Measurements from ENCODE around the gene CALCA.
"Not testable (repeated sequence)": the region's sequence is repeated elsewhere in the genome, so short reads cannot be mapped to it uniquely, and the experiment has no call there.

Gene CALCA

GRCh38 chr11:14971865-14972580 is at the start of gene CALCA:
TSS of gene CALCA (minus strand) at chr11:14972351. CDS start at chr11:14971192, 1,159 bp downstream.
- H3K27ac ChIP-seq = no peak within 1 kb of the TSS
- TF ChIP-seq, protein P1, sequence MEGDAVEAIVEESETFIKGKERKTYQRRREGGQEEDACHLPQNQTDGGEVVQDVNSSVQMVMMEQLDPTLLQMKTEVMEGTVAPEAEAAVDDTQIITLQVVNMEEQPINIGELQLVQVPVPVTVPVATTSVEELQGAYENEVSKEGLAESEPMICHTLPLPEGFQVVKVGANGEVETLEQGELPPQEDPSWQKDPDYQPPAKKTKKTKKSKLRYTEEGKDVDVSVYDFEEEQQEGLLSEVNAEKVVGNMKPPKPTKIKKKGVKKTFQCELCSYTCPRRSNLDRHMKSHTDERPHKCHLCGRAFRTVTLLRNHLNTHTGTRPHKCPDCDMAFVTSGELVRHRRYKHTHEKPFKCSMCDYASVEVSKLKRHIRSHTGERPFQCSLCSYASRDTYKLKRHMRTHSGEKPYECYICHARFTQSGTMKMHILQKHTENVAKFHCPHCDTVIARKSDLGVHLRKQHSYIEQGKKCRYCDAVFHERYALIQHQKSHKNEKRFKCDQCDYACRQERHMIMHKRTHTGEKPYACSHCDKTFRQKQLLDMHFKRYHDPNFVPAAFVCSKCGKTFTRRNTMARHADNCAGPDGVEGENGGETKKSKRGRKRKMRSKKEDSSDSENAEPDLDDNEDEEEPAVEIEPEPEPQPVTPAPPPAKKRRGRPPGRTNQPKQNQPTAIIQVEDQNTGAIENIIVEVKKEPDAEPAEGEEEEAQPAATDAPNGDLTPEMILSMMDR (conservative IDR thresholded peaks at IDR 0.05) = no peak
- TF ChIP-seq ZFX (IDR thresholded peaks at IDR 0.05) = no peak

GRCh38 chr11:15016200-15016599 is 44.0 kb upstream of the CALCA start:
- no peak for TF ChIP-seq ZFX (IDR thresholded peaks at IDR 0.05)
- TF ChIP-seq, protein P1 (conservative IDR thresholded peaks at IDR 0.05) = no peak

DNA sequence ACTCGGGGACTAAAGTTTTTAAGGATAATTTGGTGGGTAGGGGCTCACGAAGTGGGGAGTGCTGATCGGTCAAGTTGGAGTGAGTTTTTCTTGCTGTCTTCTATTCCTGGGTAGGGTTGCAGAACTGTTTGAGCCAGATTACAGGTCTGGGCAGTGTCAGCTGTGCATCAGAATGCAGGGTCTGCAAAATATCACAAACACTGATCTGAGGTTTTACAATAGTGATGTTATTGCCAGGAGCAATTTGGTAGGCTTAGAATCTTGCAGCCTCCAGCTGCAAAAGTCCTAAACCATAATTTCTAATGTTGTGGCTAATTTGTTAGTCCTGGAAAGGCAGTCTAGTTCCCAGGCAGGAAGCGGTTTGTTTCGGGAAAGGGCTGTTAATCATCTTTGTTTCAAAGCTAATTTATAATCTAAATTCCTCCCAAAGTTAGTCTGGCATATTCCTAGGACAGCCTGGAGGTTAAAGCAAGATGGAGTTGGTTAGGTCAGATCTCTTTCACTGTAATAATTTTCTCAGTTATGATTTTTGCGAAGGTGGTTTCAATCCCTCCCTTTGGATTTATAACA is 39.7 kb upstream of the CALCA start:
- TF ChIP-seq, protein P1 (conservative IDR thresholded peaks at IDR 0.05) = no peak
- TF ChIP-seq ZFX (IDR thresholded peaks at IDR 0.05) = no peak
- H3K27ac ChIP-seq = no peak overlapping the region

More at GRCh38 chr11:15016200-15016599, 44.0 kb upstream of the CALCA start:
- H3K27ac ChIP-seq = no peak overlapping the region

DNA sequence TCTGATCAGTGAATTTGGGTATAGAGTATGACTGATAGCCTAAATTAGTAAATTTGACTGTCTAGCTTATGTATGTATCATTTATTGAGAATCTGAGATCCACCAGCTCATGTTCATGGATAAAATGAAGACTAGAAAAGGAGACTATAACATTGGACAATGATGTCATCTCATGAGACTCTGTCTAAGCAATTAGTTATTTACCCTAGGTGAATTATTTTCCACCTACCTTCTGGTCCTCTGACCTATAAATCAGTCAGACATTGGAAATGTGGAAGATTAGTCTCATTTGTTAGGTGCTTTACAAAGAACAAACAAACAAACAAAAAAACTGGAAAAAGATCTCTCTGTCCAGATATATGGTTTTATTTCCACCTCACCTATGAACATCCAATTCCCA is 38.7 kb upstream of the CALCA start:
- no peak overlapping the region for H3K27ac ChIP-seq

GRCh38 chr11:15006139-15006759 is 34.1 kb upstream of the CALCA start:
- TF ChIP-seq, protein P1 (conservative IDR thresholded peaks at IDR 0.05) = peak; percentile 80
- no peak for TF ChIP-seq ZFX (IDR thresholded peaks at IDR 0.05)

More for the DNA sequence above, 38.7 kb upstream of the CALCA start:
- TF ChIP-seq, protein P1 (conservative IDR thresholded peaks at IDR 0.05) = no peak
- no peak for TF ChIP-seq ZFX (IDR thresholded peaks at IDR 0.05)

DNA sequence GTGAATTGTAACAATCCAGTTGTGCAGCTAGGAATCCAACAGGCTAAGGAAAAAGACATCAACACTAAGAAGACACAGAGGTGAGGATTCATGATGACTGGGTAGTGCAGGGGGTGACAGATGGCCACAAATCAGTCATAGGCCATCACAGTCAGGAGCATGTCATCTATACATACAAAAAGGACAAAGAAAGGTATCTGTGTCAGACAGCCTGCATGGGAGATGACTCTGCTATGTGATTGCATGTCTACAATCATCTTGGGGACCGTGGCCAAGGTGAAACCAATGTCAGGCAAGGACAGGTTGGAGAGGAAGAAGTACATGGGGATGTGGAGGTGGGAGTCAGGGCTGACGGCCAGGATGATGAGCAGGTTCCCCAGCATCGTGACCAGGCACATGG is 16.0 kb upstream of the CALCA start:
- not testable (repeated sequence) for H3K27ac ChIP-seq

More at GRCh38 chr11:15006139-15006759, 34.1 kb upstream of the CALCA start:
- H3K27ac ChIP-seq = no peak overlapping the region

GRCh38 chr11:14981507-14981906 is 9.4 kb upstream of the CALCA start:
- TF ChIP-seq, protein P1 (conservative IDR thresholded peaks at IDR 0.05) = no peak
- no peak for TF ChIP-seq ZFX (IDR thresholded peaks at IDR 0.05)
- no peak overlapping the region for H3K27ac ChIP-seq

Measured in C4-2B (cell line).